Panc1 (cell line): Measurements from ENCODE around the gene TMEM260.

Experiments
- CTCF ChIP-seq: fragments of 450-650 bp; IDR thresholded peaks from 2 replicates; pipeline ENCODE4 v1.5.1; 2017; ENCODE audit warnings: mild to moderate bottlenecking
- POLR2AphosphoS5 ChIP-seq: IDR thresholded peaks from 2 replicates; pipeline ENCODE4 v1.6.1; 2012; ENCODE audit warnings: mild to moderate bottlenecking, low read depth, low read length, moderate library complexity
- REST ChIP-seq, 2 experiments: IDR thresholded peaks; 2 replicates each; pipeline ENCODE4 v1.6.1; 2011 to 2012; ENCODE audit warnings: low read depth in 2 of 2, control low read depth in 1 of 2, low read length in 1 of 2, mild to moderate bottlenecking in 1 of 2, moderate library complexity in 1 of 2; ENCODE audit not compliant: insufficient read depth in 1 of 2
- TCF7L2 ChIP-seq: IDR thresholded peaks from 2 replicates; pipeline ENCODE4 v1.6.1; 2011; ENCODE audit warnings: mild to moderate bottlenecking, low read depth, low read length, inconsistent platforms

GRCh38 chr14:56666294-56666693 lies 86.7 kb downstream of the TMEM260 start:
- no peak for TF ChIP-seq POLR2AphosphoS5
- TF ChIP-seq CTCF = no peak
- no peak for TF ChIP-seq TCF7L2
- no peak for TF ChIP-seq REST (IDR thresholded peaks at IDR 0.05; ENCODE audit: insufficient read depth in 1 of 2, low read depth in 2 of 2, low read length in 1 of 2)
